ENCODE data around the gene HECTD4. TPM values are rescaled to one million over a fixed set of nuclear protein-coding genes. Genes with fewer than 3 reads are reported as not detected.
"Not testable (repeated sequence)": the region's sequence is repeated elsewhere in the genome, so short reads cannot be mapped to it uniquely, and the experiment has no call there.

Gene HECTD4
- total RNA-seq, 1 donor from 2014 or later = 10.4 TPM

DNA sequence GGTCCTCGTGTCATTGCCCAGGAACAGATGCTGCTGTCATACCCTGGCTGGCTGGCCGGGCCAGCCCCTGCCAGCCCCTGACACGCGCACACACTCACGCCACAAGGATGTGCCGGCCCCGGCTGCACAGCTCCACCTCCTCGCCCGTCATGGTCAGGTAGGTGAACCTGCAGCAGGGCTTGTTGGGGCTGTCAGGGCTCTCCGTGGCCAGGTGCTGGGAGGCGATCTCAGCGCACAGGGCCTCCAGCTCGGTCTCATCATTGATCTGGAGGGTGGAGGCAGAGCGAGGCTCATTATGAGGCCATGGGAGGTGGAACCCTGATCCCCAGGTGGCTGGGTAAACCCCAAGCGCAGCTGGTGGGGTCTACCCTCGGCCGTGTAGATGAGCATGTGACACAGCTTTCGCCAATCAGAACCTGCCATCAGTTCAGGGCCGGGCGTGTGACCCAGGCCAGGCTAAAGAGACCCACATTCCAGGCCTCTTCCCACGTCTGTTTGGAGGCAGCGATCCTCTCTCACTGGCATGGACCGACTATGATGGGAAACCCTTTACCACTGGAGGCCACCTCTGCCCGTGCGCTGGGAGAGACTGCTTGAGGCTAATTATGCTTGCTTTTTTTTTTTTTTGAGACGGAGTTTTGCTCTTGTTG is 218.1 kb downstream of the HECTD4 start:
- no peak overlapping the region for H3K4me3 ChIP-seq (ENCODE audit: low read depth, low read length)
- TF ChIP-seq, protein P1, sequence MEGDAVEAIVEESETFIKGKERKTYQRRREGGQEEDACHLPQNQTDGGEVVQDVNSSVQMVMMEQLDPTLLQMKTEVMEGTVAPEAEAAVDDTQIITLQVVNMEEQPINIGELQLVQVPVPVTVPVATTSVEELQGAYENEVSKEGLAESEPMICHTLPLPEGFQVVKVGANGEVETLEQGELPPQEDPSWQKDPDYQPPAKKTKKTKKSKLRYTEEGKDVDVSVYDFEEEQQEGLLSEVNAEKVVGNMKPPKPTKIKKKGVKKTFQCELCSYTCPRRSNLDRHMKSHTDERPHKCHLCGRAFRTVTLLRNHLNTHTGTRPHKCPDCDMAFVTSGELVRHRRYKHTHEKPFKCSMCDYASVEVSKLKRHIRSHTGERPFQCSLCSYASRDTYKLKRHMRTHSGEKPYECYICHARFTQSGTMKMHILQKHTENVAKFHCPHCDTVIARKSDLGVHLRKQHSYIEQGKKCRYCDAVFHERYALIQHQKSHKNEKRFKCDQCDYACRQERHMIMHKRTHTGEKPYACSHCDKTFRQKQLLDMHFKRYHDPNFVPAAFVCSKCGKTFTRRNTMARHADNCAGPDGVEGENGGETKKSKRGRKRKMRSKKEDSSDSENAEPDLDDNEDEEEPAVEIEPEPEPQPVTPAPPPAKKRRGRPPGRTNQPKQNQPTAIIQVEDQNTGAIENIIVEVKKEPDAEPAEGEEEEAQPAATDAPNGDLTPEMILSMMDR (conservative IDR thresholded peaks at IDR 0.05; ENCODE audit: low read depth, low read length) = no peak
- no peak for DNase-seq (ENCODE audit: low read depth)

DNA sequence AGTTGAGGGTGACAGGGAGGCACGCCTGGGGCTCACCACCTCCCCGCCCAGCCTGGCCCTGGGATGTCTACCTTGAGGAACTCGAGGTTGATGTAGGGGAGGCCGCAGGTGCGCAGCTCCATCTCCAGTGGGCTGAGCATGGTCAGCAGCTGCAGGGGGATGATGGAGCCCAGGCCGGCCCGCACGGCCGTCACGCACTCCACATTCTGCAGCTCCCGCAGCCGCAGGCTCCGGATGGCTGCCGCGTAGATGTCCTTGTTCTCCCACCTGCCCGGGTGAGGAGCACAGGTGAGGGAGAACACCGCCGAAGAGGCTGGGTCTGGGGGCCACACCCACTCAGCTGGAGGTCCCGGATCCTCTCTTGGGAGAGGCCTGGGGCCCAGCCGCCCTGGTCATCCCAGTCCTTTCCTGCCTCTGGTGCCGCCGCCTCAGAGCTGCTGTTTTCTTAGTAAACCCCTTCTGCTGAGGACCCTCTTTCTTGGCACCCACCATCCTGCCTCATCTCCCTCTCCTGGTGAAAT is 218.7 kb downstream of the HECTD4 start:
- TF ChIP-seq, protein P1 (conservative IDR thresholded peaks at IDR 0.05; ENCODE audit: low read depth, low read length) = no peak
- no peak for DNase-seq (ENCODE audit: low read depth)
- no peak overlapping the region for H3K4me3 ChIP-seq (ENCODE audit: low read depth, low read length)

DNA sequence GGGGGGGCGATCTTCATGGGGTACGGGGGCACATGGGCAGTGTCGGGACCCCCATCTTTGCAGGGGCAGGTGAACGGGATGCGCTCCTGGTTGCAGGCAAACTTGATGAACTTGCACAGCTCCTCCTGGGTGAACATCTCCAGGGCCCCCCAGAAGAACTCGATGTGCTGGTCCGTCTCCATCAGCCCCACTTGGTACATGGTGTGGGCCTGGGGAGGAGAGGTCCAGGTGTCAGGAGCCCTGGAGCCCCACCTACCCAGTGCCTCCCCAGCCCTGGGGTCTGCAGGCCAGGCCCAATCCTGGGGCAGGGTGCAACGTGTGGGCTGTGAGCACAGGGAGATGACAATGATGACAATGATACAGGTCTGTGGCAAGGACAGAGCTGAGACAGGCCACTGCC is 219.2 kb downstream of the HECTD4 start:
- DNase-seq (ENCODE audit: low read depth) = no peak
- no peak overlapping the region for H3K4me3 ChIP-seq (ENCODE audit: low read depth, low read length)
- TF ChIP-seq, protein P1 (conservative IDR thresholded peaks at IDR 0.05; ENCODE audit: low read depth, low read length) = no peak

DNA sequence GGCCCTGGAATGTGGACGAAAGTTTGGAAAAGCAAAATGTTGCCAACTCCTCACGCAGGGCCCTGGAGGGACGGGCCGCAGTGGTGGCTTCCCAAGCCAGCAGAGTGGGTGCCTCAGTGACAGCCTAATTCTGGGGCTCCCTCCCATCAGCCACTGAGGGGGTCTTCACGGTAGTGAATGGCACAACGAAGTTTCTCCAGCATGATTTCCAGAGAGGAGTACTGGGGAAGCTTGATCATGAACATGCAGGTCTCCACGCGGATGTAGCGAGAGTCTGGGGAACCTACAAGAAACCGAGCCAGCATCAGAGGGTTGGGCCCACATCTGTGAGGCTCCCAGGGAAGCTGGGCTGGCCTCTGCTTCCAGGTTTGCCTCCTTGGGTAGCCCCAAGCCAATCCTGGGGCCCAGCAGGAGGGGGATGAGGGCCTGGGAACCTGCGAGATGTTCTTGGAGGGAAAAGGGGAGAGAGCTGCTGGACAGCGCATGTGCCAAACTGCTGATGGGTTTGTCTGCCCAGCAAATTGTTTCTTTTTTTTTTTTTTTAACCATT is 219.9 kb downstream of the HECTD4 start:
- TF ChIP-seq, protein P1 (conservative IDR thresholded peaks at IDR 0.05; ENCODE audit: low read depth, low read length) = no peak
- H3K4me3 ChIP-seq (ENCODE audit: low read depth, low read length) = no peak overlapping the region
- DNase-seq (ENCODE audit: low read depth) = no peak

DNA sequence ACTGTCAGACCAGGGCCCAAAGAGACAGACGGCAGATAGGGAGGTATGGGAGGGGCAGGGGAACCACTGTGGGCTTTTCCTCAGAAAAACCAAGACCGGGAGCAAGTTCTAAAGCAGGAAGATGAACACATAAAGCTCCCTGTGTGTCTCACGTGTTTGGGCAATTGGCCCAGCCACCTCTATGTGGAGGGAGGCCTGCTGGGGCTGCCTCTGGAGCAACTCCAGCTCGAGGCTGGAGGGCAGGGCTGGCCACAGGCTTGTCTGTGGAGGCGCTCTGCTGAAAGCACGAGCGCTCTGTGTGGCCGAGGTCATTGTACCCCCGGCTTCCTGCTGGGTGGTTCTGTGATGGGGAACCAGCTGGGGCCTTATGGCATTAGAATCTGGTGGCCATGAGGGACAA is 220.5 kb downstream of the HECTD4 start:
- TF ChIP-seq, protein P1 (conservative IDR thresholded peaks at IDR 0.05; ENCODE audit: low read depth, low read length) = no peak
- no peak overlapping the region for H3K4me3 ChIP-seq (ENCODE audit: low read depth, low read length)
- no peak for DNase-seq (ENCODE audit: low read depth)

DNA sequence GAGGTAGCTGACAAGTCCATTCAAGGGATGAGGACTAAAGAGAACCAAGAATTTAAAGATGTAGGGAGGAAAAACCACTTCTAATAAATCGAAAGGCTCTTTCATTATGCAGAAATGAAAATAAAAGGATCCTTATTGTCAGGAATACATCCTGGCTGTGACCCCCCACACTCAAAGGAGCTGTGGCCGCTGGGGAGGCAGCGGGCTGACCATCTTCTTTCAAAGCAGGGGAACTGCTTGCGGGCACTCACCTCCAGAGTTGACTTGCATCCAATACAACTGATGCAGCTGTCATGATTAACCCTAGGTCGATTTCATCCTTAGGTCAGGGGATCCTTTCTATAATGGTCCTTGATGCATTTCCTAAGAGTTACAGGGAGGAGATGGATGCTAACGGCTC is 221.6 kb downstream of the HECTD4 start:
- TF ChIP-seq, protein P1 (conservative IDR thresholded peaks at IDR 0.05; ENCODE audit: low read depth, low read length) = no peak
- H3K4me3 ChIP-seq (ENCODE audit: low read depth, low read length) = no peak overlapping the region
- no peak for DNase-seq (ENCODE audit: low read depth)

DNA sequence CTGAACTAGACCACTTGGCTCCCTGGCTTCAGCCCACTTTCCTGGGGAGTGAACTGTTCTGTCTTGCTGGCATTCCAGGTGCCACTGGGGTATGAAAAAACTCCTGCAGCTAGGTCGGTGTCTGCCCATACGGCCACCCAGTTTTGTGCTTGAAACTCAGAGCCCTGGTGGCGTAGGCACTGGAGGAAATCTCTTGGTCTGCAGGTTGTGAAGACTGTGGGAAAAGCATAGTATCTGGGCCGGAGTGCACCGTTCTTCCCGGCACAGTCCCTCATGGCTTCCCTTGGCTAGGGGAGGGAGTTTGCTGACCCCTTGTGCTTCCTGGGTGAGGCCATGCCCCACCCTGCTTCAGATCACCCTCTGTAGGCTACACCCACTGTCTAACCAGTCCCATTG is 223.1 kb downstream of the HECTD4 start:
- TF ChIP-seq, protein P1 (conservative IDR thresholded peaks at IDR 0.05; ENCODE audit: low read depth, low read length) = no peak
- DNase-seq (ENCODE audit: low read depth) = no peak
- H3K4me3 ChIP-seq (ENCODE audit: low read depth, low read length) = no peak overlapping the region

DNA sequence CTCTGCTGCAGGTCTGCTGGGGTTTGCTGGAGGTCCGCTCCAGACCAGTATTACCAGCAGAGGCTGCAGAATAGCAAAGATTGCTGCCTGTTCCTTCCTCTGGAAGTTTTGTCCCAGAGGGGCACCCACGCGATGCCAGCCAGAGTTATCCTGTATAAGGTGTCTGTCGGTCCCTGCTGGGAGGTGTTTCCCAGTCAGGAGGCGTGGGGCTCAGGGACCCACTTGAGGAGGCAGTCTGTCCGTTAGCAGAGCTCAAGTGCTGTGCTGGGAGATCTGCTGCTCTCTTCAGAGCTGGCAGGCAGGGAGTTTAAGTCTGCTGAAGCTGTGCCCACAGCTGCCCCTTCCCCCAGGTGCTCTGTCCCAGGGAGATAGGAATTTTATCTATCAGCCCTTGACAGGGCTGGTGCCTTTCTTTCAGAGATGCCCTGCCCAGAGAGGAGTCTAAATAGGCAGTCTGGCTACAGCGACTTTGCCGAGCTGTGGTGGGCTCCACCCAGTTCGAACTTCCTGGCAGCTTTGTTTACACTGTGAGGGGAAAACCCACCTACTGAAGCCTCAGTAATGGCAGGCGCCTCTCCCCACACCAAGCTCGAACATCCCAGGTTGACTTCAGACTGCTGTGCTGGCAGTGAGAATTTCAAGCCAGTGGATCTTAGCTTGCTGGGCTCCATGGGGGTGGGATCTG is 223.6 kb downstream of the HECTD4 start:
- DNase-seq (ENCODE audit: low read depth); H3K4me3 ChIP-seq (ENCODE audit: low read depth, low read length): not testable (repeated sequence)

Data from epithelial cell of proximal tubule (primary cell).